Bladder microvascular endothelial cell (primary cell): Measurements from ENCODE around the gene TAAR1. TPM values are rescaled to one million over a fixed set of nuclear protein-coding genes. Genes with fewer than 3 reads are reported as not detected.

ENCODE experiments used
- total RNA-seq: library from RNA; depleted of rRNA; stranded (reverse); fragments of >200 nt; gene quantifications from 2 replicates; pipeline ENCODE4 v1.2.3, GENCODE V29; 2014

The TAAR1 gene, protein sequence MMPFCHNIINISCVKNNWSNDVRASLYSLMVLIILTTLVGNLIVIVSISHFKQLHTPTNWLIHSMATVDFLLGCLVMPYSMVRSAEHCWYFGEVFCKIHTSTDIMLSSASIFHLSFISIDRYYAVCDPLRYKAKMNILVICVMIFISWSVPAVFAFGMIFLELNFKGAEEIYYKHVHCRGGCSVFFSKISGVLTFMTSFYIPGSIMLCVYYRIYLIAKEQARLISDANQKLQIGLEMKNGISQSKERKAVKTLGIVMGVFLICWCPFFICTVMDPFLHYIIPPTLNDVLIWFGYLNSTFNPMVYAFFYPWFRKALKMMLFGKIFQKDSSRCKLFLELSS
- not detected in 2 replicates for total RNA-seq

GRCh38 chr6:132659082-132659481, at the start of gene TAAR1:
Gene TAAR1, minus strand, starts transcription at chr6:132659182. Its CDS starts 13,179 bp downstream, at chr6:132646003.

DNA sequence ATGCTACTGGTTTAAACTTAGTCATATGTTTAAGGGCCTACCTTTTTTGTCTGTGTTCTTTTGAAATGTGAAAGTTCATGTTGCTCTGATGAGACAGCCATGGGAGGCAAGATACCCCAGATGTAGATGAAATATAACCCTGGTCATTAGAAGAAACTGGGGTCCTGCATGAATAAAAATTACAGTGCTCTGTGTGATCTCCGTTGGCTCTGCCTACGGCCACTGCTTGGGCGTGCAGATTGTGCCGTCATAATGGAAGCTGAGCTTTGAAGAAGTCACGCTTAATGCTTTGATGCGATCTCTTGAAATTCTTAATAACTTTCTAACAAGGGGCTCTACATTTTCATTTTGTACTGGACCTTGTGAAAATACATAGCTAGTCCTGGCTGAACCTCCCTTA, 34.8 kb downstream of the TAAR1 start, which contains the start of gene TAAR2:
Gene TAAR2 (minus strand): TSS at position 101 of the 400 bp plus-strand sequence. CDS start 0 bp downstream, at position 101.

Other genes with a start within 250 kb of the TAAR1 start
- gene STX7, start 146.1 kb downstream of the TAAR1 start, total RNA-seq = 13.9 and 46.1 TPM in 2 replicates
- gene TAAR9, start 120.9 kb downstream of the TAAR1 start, total RNA-seq = not detected in 2 replicates
- not detected in 2 replicates for gene TAAR8, start 106.5 kb downstream of the TAAR1 start, total RNA-seq
- gene TAAR6, start 88.9 kb downstream of the TAAR1 start, total RNA-seq = not detected in 2 replicates
- gene TAAR5, start 69.4 kb downstream of the TAAR1 start, total RNA-seq = not detected in 2 replicates
- gene TAAR2, start 34.9 kb downstream of the TAAR1 start, total RNA-seq = not detected in 2 replicates
- 0.06 TPM in 1 of 2 replicates, not detected in the other for gene VNN1, start 54.9 kb upstream of the TAAR1 start, total RNA-seq
- gene VNN2, start 98.7 kb upstream of the TAAR1 start, total RNA-seq = not detected in 2 replicates
- gene SLC18B1, start 139.5 kb upstream of the TAAR1 start, total RNA-seq = 9.6 and 12.8 TPM in 2 replicates
- gene RPS12, start 155.4 kb upstream of the TAAR1 start, total RNA-seq = 1,079 and 1,164 TPM in 2 replicates